ENCODE measurements around the gene EXO1.

Gene EXO1

DNA sequence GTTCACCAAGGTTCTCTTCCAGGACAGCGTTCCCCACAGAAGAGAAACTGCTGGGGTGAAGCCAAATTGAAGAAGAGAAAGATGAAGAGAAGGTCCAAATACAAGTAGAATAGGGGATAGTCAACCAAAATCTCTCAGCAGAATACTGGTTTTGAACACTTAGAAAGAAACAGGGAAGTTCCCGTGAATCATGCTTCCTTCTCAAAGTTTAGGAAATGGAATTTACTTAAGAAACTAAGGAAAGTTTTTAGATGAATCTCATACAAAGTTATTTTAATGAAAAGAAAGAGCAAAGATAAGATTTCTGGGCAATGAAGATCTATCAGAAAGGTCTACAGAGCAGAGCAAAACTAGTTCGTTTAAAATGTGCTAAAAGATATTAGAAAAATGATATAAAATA is 43.3 kb downstream of the EXO1 start:
- DNase-seq (ENCODE audit: low read depth), result no peak

GRCh38 chr1:241894016-241894415 is 46.0 kb downstream of the EXO1 start:
- DNase-seq (ENCODE audit: low read depth), result no peak

GRCh38 chr1:241895013-241895412 is 47.0 kb downstream of the EXO1 start:
- no peak for DNase-seq (ENCODE audit: low read depth)

- DNase-seq (ENCODE audit: low read depth), result no peak
Measured at GRCh38 chr1:241896670-241896962, 48.6 kb downstream of the EXO1 start.

GRCh38 chr1:241899210-241899609 is 51.2 kb downstream of the EXO1 start:
- DNase-seq (ENCODE audit: low read depth), result no peak

GRCh38 chr1:241900381-241900780 is 52.4 kb downstream of the EXO1 start:
- DNase-seq (ENCODE audit: low read depth), result no peak

GRCh38 chr1:241902391-241903065 is 54.5 kb downstream of the EXO1 start:
- DNase-seq (ENCODE audit: low read depth), result no peak

DNA sequence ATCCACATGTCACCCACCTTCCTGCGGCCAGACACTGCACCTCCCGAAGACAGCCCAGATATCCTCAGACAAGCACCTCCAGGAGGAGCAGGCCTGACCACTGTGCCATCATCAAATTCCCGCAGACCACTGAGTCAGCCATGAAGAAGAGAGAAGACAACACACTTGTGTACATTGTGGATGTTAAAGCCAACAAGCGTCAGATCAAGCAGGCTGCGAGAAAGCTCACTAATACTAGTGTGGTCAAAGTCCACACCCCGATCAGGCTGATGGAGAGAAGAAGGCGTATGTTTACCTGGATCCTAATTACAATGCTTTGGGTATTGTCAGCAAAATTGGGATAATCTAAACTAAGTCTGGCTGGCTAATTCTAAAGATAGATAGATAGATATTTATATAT is 68.2 kb downstream of the EXO1 start:
- DNase-seq (ENCODE audit: low read depth), result no peak

DNA sequence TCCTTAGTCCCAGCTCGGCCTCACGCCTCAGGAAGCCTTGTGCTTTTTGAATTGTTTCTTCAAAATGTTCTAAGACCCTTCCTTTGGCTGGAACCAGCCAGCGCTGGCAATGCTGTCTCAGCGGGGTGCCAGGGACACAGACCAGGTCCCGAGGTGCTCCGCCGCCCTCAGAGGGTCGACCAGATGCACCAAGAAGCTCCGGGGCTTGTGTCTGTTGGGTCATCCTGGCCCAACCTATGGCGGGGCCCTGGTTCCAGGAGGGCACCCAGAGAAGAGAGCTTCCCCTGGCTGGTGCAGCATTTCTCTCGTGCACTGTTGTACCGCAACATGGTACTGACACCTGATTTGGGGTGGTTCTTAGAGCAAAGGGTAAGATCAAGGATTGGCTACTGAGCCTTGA is 69.5 kb downstream of the EXO1 start:
- no peak for DNase-seq (ENCODE audit: low read depth)

DNA sequence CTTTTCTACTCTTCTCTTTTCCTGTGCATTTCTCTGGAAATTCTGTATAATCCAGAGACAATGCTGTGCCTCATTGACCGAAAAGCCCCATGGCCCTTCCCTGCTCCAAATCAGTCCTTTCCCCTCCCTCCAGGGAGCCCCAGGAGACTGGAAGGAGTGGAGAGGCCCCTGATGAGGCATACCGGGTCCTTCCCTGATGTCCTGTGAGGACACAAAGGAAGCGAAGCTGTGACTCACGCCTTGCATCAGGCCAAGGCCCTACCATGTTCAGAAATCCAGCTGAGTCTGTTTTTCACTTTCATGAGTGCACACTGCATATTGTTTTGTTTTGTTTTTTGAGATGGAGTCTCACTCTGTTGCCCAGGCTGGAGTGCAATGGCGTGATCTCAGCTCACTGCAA is 70.9 kb downstream of the EXO1 start:
- peak; percentile 55 for DNase-seq (ENCODE audit: low read depth)

- DNase-seq (ENCODE audit: low read depth), result peak; percentile 39
Measured at GRCh38 chr1:241924080-241924808, 76.2 kb downstream of the EXO1 start.

DNA sequence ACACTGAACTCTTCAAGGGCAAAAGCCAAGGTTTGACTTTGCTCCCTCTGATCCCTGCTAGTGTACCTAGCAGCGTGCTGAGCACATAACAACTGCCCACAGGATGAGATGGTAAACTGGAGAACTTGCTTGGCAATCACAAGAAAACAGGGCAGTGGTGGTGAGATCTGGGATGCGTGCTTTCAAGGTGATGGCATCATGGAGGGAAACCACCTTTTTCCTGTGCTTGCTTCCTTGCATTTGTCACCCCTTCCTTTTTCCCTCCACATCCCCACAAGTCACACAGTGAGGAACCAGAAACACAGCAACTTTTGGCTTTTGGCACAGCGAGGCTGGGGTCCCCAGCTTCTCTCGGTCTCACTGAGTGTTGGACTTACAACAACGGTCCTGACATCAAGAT is 78.1 kb downstream of the EXO1 start:
- DNase-seq (ENCODE audit: low read depth), result no peak

DNA sequence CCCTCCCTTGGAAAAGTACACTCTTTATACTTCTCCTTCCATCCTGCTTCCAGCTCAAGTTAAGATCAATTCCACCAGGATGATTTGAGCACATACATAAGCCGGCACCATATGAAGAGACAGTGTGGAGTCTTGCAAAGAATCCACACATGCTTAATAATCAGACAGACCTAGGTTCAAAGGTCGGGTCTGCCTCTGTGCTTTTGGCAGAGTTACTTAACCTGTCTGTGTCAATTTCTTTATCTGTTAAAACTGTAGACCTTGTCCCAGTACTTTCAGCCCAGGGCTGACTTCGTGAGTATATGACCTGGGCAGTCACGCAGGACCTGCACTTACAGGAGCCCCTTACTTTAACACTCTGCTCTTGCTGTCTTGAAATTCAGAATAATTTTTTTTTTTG is 79.3 kb downstream of the EXO1 start:
- DNase-seq (ENCODE audit: low read depth), result no peak

DNA sequence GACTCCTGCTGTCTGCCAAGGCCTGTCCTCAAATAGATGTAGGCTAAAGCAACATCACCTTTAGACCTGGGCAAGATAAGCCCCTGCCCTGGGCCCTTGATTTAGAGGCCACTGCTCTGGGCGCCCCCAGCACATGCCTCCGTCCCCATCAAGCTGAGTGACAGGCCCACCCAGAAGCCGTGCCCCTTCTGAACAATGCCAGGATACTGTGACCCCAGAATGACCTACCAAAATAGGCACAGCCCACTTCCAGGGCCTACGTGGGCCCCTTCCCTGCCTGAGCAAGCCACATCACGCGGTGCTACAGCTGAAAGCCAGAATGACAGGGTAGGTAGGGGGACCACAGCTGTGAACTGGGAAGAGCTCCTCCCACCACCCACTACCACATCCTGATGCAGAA is 84.8 kb downstream of the EXO1 start:
- no peak for DNase-seq (ENCODE audit: low read depth)

GRCh38 chr1:241934201-241934848 is 86.3 kb downstream of the EXO1 start:
- peak; percentile 21 for DNase-seq (ENCODE audit: low read depth)

GRCh38 chr1:241934866-241935265 is 86.9 kb downstream of the EXO1 start:
- no peak for DNase-seq (ENCODE audit: low read depth)
